Measurements from ENCODE around the gene IQCH. TPM values are rescaled to one million over a fixed set of nuclear protein-coding genes. Genes with fewer than 3 reads are reported as not detected.

Gene IQCH
- total RNA-seq = under 1 TPM; 0.38 to 0.96 TPM
- polyA plus RNA-seq = under 1 TPM in 2 of 3 donors, not detected in 1; 0.20 to 0.28 TPM
- 1.4 to 3.6 (median 1.9) reads per million in 6 experiments for total RNA-seq

DNA sequence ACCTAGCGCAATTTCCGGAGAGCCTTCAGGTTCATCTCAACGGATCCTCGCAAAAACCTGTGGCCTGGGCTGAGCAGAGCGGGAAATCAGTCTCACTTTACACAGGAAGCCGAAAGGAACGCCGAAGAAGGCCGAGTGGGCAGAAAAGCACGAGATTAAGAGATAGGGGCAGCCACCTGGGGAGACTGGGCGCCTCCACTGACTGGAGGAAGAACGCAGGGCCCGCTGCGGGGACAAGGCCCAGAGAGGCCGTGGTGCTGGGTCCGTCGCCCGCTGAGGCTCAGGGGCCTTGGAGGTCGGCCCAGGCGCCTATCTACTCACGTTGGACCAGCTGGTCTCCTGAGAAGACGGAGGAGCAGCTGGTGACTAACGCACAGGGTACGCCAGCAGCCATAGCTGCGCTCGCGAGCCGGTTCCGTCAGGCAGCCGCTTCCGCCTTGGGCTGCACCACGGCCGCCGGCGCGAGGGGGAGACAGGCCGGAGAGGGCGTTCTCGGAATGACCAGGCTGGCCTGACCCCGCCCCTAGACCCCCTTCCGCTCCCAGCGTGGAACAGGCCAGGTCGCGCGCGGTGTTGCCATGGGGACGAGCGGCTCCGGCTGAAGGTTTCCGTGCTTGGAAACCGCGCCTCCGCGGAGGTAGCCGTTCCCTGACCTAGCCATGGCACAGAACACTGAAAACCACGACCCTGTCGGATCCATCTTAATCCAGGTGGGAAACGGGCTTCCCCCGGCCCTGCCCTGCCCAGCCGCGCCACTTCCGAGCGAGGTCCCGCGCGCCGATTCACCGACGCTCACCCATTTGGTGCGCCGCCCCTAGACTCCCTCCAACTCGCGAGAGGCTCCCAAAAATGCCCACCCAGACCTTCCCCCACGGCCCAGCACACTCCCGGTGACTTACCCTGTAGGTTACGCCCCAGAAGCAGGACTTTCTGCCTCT is at the start of gene IQCH, which contains the start of gene AAGAB:
Gene IQCH (plus strand): TSS at position 549 of the 938 bp plus-strand sequence. CDS start 111 bp downstream, at position 660.
Gene AAGAB (minus strand): TSS at position 424 of the 938 bp plus-strand sequence. CDS start 30 bp downstream, at position 394.
- peak; percentile 91 to 93 for ATAC-seq
- no peaks in the 10 kb centered on the region for H3K36me3 Mint-ChIP-seq

DNA sequence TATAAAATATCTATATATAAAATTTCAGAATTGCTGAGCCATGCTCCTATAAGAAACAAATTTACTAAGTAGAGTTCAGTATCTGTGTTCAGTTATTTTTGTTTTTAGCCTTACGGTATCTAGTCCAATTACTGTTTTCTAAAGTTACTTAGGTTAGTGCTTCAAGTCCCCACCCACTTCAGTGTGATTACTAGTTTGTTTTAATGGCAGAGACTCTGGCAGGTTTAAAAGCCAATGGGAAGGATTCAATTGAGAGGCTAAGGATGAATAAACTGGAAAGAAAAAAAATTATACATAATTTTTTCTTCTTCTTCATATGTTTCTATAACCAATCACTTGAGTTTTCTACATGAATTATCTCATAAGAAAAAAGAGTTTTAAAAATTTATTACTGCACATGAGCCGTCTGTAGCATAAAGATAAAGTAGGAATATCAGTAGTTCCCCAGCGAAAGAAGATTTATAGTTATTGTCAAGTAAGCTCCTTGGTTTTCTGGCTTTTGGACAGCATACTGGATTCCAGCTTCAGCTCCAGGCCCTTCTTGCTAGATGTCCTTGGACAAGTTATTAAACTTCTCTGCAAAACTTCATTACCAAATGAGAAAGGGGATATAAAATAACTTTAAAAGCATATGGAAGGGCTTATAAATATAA is 46.9 kb upstream of the IQCH start:
- H3K9me3 Mint-ChIP-seq = no peaks in the 10 kb centered on the region
- H3K27ac Mint-ChIP-seq = no peak overlapping the region
- H3K4me3 Mint-ChIP-seq = no peak overlapping the region
- no peaks in the 10 kb centered on the region for H3K27me3 Mint-ChIP-seq
- POLR2A ChIA-PET = no interaction called here
- DNase-seq = no peak
- peaks cover 6 to 70% (median 26%) of the 10 kb centered on the region in 3 donors for H3K36me3 Mint-ChIP-seq
- ATAC-seq = no peak
- H3K4me1 Mint-ChIP-seq = no peaks in the 10 kb centered on the region

More for the DNA sequence above, at the start of gene IQCH, which contains the start of gene AAGAB:
- H3K27ac Mint-ChIP-seq = peak within 1 kb of the TSS; percentile 92 to 97 (median 95)
- POLR2A ChIA-PET = interaction anchor here (0.7 to 1.4 kb wide), 3 partner anchors 16 to 153 kb away, joined by 3 to 6 read pairs (median 4); no protein-coding TSS in a partner anchor
- H3K4me3 Mint-ChIP-seq = peak within 1 kb of the TSS; percentile 92 to 99 (median 98)
- peak; percentile 87 to 98 (median 95) for DNase-seq
- no peaks in the 10 kb centered on the region for H3K27me3 Mint-ChIP-seq
- peaks cover 17 to 45% (median 43%) of the 10 kb centered on the region in 4 donors for H3K4me1 Mint-ChIP-seq
- H3K9me3 Mint-ChIP-seq = no peaks in the 10 kb centered on the region

DNA sequence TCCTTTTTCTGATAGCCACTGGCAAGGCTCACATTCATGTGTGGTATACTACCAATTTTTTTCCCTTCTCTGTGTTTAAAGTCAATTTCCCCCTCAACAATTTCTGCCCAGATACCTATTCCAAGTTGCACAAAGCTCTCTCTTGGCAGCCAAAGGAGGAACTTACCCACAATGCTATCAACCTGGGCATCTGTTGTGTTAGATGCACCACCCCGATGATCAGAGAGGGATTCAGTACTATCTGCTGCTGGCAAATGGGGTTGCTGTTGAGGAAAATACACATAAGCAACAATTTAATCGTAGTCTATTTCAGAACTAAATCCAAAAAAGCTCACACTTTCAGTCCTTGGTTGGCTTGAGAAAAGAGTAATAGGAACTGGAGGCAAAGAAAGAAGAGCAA is 46.2 kb upstream of the IQCH start:
- DNase-seq (no peak), ATAC-seq (no peak)
- Mint-ChIP-seq H3K4me3 (no peak overlapping the region), H3K36me3 (peaks cover 6 to 65% (median 24%) of the 10 kb centered on the region in 3 donors), H3K27me3 (no peaks in the 10 kb centered on the region), H3K4me1 (no peaks in the 10 kb centered on the region), H3K27ac (peak overlapping the region in 2 of 10 donors; percentile 31 to 43), H3K9me3 (no peaks in the 10 kb centered on the region)
- POLR2A ChIA-PET = no interaction called here

DNA sequence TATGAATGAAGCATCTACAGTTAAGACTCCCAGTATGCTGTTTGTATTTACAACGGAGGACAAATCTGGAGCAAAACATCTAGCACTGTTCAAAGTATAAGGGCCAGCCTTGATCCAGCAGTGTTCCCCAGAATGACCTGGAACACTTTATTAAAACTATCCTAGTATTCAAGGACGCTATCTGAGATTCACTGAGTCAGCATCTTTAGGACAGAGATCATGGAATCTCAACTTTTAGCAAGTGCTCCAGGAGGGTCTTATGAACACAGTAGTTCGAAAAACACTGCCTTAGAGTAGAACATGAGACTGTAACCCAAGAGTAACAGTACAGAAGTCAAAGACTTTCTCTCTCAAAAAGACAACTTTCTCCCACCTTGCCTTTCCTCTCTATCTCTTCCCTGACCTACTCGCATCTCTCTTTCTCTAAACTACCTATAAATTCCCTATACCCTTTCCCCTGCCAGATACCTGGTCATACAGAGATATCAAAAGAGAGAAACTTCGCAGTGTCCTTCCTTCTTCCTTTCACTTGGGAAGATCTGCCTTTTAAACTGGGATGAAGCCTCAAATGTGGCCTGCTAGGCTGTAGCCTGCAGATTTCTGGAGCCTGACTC is 43.9 kb upstream of the IQCH start:
- H3K27ac Mint-ChIP-seq = peak overlapping the region in 1 of 10 donors; percentile 2
- H3K27me3 Mint-ChIP-seq = no peaks in the 10 kb centered on the region
- H3K4me3 Mint-ChIP-seq = no peak overlapping the region
- POLR2A ChIA-PET = no interaction called here
- DNase-seq = no peak
- no peak for ATAC-seq
- no peaks in the 10 kb centered on the region for H3K9me3 Mint-ChIP-seq
- H3K4me1 Mint-ChIP-seq = peaks cover 0 to 2% (median 0%) of the 10 kb centered on the region in 4 donors
- peaks cover 0 to 51% (median 19%) of the 10 kb centered on the region in 3 donors for H3K36me3 Mint-ChIP-seq

DNA sequence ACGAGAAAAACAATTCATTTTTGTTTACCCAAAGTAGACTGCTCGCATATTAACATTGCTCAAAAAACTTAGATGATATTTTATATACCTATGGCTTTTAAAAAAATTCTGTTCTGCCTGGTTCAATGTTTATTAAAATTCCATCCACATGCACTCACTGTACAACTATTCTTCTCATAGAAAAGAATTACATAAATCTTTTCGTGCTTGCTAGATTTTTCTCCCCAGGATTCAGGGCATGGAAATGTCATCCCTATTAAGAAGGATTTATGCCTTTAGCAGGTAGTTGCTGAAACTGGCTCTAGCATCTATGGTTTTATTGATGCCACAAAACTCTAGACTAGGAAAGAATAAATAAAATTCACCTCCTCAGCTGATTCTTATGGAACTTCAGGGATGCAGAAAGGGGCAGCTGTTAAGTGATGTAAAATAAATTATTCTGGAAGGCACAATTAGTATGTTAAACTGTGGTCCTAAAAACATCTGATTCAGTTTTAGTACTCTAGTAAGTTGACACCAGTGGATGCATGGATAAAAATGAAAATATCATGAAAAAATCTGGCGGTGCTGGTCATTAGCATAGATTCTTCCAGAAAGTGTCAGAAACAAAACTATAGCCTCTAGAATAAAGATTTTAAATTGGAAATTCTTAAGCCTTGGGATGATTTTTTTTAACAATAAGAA is 41.8 kb upstream of the IQCH start:
- Mint-ChIP-seq H3K4me3 (no peak overlapping the region), H3K27ac (no peak overlapping the region), H3K27me3 (no peaks in the 10 kb centered on the region), H3K4me1 (peaks cover 0 to 2% (median 0%) of the 10 kb centered on the region in 4 donors), H3K9me3 (no peaks in the 10 kb centered on the region), H3K36me3 (peaks cover 2 to 45% (median 23%) of the 10 kb centered on the region in 3 donors)
- DNase-seq = no peak
- no peak for ATAC-seq
- POLR2A ChIA-PET = no interaction called here

DNA sequence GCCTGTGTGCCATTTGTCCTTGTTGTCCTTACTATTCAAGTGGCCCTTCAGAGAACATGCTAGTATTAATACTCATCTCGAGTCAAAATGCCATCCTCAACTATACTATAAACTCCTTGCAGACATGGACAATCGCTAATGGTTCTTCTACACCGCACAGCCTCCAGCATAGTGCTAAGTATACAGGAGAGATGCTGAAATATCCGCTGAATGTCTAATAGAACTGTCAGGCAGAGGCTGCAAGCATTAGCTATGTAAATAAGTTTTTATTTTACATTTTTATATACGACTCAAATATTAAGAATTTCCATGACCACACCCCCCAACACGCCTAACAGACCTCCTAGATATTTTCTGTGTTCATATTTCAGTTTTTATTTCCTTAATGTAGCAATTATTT is 39.5 kb upstream of the IQCH start:
- no peak for DNase-seq
- ATAC-seq = no peak
- peaks cover 0 to 2% (median 0%) of the 10 kb centered on the region in 4 donors for H3K4me1 Mint-ChIP-seq
- POLR2A ChIA-PET = no interaction called here
- no peaks in the 10 kb centered on the region for H3K27me3 Mint-ChIP-seq
- no peak overlapping the region for H3K4me3 Mint-ChIP-seq
- no peaks in the 10 kb centered on the region for H3K9me3 Mint-ChIP-seq
- peaks cover 7 to 47% (median 29%) of the 10 kb centered on the region in 3 donors for H3K36me3 Mint-ChIP-seq
- peak overlapping the region in 1 of 10 donors; percentile 5 for H3K27ac Mint-ChIP-seq

DNA sequence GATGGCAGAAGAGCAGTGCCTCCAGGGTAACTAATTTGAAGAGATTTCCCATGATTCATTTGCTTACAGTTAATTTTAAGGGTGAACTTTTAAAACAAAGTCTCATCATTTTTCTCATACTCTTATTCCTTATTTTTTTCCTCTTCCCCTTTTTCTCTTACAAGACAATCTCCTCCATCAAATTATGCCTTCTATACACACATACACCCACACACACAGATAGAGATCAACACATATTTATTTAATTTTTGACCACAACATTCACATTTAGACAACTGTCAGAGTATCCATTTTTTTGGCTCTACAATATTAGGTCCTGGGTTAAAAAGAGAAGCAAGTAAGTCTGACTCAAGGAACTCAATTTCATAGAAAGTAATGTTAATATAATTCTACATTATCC is 37.7 kb upstream of the IQCH start:
- Mint-ChIP-seq H3K4me3 (no peak overlapping the region), H3K27ac (peak overlapping the region in 1 of 10 donors; percentile 14), H3K4me1 (peaks cover 0 to 2% (median 0%) of the 10 kb centered on the region in 4 donors), H3K9me3 (no peaks in the 10 kb centered on the region), H3K27me3 (no peaks in the 10 kb centered on the region), H3K36me3 (peaks cover 7 to 46% (median 35%) of the 10 kb centered on the region in 3 donors)
- POLR2A ChIA-PET = no interaction called here
- no peak for ATAC-seq
- no peak for DNase-seq

DNA sequence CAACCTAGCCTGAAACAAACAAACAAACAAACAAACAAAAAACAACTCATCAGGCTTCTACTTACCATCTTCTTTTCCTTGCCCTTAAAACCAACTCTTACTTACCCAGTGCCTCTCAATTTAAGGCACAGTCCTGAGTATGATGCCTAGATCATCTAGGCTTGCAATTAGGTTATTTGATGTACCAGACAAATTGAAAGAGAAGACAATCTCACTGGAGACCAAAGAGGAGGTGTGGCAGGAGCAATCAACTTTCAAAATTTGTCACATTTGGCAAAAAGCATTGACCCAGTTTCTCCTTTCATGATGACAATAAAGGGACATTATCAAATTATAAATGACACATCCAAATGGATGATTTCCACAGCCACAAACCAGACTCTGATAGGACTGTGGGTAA is 36.2 kb upstream of the IQCH start:
- H3K9me3 Mint-ChIP-seq = no peaks in the 10 kb centered on the region
- H3K4me3 Mint-ChIP-seq = no peak overlapping the region
- peaks cover 7 to 42% (median 35%) of the 10 kb centered on the region in 3 donors for H3K36me3 Mint-ChIP-seq
- H3K4me1 Mint-ChIP-seq = peaks cover 0 to 2% (median 0%) of the 10 kb centered on the region in 4 donors
- no peak for DNase-seq
- no peaks in the 10 kb centered on the region for H3K27me3 Mint-ChIP-seq
- POLR2A ChIA-PET = no interaction called here
- ATAC-seq = no peak
- peak overlapping the region in 1 of 10 donors; percentile 32 for H3K27ac Mint-ChIP-seq

DNA sequence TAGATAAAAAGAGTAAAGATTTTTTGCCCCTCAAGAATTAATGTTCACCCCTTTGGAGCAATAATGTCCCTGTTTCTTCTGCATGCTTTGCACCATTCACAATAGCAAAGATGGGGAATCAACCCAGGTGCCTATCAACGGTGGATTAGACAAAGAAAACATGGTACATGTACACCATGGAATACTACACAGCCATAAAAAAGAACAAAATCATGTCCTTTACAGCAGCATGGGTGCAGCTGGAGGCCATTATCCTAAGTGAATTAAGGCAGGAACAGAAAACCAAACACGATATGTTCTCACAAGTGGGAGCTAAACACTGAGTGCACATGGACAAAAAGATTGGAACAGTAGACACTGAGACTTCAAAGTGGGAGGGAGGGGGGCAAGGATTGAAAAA is 35.3 kb upstream of the IQCH start:
- H3K4me3 Mint-ChIP-seq = no peak overlapping the region
- POLR2A ChIA-PET = no interaction called here
- H3K9me3 Mint-ChIP-seq = no peaks in the 10 kb centered on the region
- no peak for DNase-seq
- H3K27me3 Mint-ChIP-seq = no peaks in the 10 kb centered on the region
- H3K4me1 Mint-ChIP-seq = peaks cover 0 to 2% (median 0%) of the 10 kb centered on the region in 4 donors
- ATAC-seq = no peak
- peaks cover 7 to 42% (median 35%) of the 10 kb centered on the region in 3 donors for H3K36me3 Mint-ChIP-seq
- H3K27ac Mint-ChIP-seq = no peak overlapping the region

DNA sequence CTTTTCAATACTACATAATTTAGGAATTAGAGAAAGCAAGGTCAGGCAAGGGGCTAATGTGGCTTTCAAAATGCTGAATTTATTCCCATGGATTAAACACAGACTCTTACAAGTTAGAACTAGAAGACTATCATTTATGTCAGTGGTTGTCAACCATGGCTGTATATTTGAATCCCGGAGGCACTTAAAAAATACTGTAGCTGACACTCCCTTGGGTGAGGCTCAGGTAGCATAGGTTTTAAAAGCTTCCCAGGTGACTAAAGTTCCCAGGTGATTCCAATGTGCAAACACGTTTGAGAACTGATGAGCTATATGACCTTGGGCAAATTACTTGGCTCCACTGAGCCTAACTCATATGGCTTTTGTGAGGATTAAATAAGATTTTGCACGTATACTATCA is 29.7 kb upstream of the IQCH start:
- Mint-ChIP-seq H3K4me3 (no peak overlapping the region), H3K27ac (no peak overlapping the region), H3K9me3 (no peaks in the 10 kb centered on the region), H3K27me3 (no peaks in the 10 kb centered on the region), H3K36me3 (peaks cover 0 to 48% (median 25%) of the 10 kb centered on the region in 3 donors), H3K4me1 (peaks cover 6 to 15% (median 11%) of the 10 kb centered on the region in 4 donors)
- no peak for ATAC-seq
- DNase-seq = no peak
- POLR2A ChIA-PET = no interaction called here

DNA sequence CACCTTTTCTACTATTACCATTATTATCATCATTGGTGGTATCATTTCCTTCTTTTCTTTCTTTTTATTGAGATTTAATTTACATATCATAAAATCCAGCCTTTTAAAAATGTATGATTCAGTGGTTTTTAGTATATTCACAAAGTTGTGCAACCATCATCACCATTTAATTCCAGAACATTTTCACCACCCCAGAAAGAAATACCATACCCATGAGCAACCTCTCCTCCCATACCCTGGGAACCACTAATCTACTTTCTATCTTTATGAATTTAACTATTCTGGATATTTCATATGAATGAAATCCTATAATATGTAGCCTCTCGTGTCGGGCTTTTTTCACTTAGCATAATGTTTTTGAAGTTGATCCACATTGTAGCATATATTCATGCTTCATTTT is 29.2 kb upstream of the IQCH start:
- Mint-ChIP-seq H3K36me3 (peaks cover 0 to 49% (median 24%) of the 10 kb centered on the region in 3 donors), H3K27ac (no peak overlapping the region), H3K9me3 (no peaks in the 10 kb centered on the region), H3K4me3 (no peak overlapping the region), H3K27me3 (no peaks in the 10 kb centered on the region), H3K4me1 (peaks cover 6 to 15% (median 11%) of the 10 kb centered on the region in 4 donors)
- DNase-seq (no peak), ATAC-seq (no peak)
- POLR2A ChIA-PET = no interaction called here

DNA sequence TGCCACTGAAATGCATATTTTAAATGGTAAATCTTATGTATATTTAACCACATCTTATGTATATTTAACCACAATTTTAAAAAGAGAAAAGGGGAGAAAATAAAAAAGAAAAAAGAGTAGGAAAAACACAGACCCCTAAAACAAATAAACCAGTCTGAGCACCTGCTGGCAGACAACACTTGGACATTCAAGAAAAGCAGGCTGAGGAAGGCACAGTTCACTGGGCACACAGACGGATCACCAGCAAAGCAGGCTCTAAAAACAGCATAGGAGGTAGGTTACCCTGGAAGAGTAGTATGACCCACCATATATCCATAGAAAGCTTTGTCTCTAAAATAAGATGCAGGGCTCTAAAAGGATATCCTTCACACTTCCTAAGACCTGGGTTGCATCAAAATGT is 27.2 kb upstream of the IQCH start:
- peaks cover 9 to 15% (median 12%) of the 10 kb centered on the region in 4 donors for H3K4me1 Mint-ChIP-seq
- no peak for DNase-seq
- POLR2A ChIA-PET = no interaction called here
- ATAC-seq = no peak
- H3K27me3 Mint-ChIP-seq = no peaks in the 10 kb centered on the region
- H3K4me3 Mint-ChIP-seq = no peak overlapping the region
- no peaks in the 10 kb centered on the region for H3K9me3 Mint-ChIP-seq
- no peak overlapping the region for H3K27ac Mint-ChIP-seq
- H3K36me3 Mint-ChIP-seq = peaks cover 6 to 65% (median 37%) of the 10 kb centered on the region in 3 donors

Measured in naive thymus-derived CD8-positive, alpha-beta T cell (primary cell).